Choroid plexus epithelial cell (primary cell): ENCODE data around the gene OR9A2.
A peak's percentile ranks its signal among the peaks of the same experiment; 100 is the strongest.

ENCODE experiments used
- DNase-seq: peaks from one replicate; pipeline ENCODE4 v3.0.0-alpha.2; 2010; ENCODE audit warnings: low read depth
- H3K4me3 ChIP-seq: 2 replicates; pipeline ENCODE4 v1.5.1; 2011; ENCODE audit warnings: low read depth, mild to moderate bottlenecking, control low read depth, low read length, moderate library complexity
- TF ChIP-seq, protein P1 (sequence below): conservative IDR thresholded peaks from 2 replicates; pipeline ENCODE4 v1.5.1; 2011; ENCODE audit warnings: low read depth, mild to moderate bottlenecking, control low read depth, inconsistent platforms, low read length, moderate library complexity

OR9A2 gene

DNA sequence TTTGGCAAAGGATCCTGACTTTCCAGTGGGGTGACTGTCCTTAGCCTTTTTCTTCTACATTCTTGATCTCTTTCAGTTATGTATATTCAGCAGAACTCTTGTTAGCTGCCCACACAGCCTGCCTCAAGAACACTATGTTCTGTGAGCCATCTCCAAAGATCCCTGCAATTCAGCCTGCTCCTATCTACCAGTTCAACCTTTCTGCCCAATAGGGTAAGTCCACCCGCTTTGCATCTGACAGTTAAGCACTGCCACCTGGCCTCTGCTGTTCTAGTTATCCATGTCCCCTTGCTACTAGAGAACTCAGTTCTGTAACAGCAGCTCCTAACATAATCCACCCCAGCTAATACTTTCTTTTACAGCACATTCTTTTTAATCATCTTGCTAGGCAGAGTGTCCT, 13.5 kb downstream of the OR9A2 start:
- peak; percentile 36 for DNase-seq
- TF ChIP-seq, protein P1, sequence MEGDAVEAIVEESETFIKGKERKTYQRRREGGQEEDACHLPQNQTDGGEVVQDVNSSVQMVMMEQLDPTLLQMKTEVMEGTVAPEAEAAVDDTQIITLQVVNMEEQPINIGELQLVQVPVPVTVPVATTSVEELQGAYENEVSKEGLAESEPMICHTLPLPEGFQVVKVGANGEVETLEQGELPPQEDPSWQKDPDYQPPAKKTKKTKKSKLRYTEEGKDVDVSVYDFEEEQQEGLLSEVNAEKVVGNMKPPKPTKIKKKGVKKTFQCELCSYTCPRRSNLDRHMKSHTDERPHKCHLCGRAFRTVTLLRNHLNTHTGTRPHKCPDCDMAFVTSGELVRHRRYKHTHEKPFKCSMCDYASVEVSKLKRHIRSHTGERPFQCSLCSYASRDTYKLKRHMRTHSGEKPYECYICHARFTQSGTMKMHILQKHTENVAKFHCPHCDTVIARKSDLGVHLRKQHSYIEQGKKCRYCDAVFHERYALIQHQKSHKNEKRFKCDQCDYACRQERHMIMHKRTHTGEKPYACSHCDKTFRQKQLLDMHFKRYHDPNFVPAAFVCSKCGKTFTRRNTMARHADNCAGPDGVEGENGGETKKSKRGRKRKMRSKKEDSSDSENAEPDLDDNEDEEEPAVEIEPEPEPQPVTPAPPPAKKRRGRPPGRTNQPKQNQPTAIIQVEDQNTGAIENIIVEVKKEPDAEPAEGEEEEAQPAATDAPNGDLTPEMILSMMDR, result no peak
- H3K4me3 ChIP-seq, result no peak overlapping the region

DNA sequence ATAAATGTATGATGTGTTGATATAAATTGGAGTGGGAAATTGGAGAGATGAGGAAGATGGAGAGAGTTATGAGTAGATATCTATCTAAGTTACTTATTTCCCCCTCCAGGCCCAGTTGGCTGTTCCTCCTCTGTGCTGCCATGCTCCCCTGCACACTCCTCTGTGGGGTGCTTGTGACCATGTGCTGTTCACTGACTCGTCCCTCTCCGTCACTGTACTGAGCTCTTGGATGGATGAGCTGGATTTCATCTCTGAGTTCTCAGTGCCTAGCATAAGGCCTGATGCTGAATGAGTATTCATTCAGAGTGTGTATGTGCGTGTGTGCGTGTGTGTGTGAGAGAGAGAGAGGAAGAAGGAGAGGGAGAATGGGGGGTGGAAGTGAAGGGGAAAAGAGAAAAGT, 14.5 kb downstream of the OR9A2 start:
- TF ChIP-seq, protein P1, result no peak
- no peak for DNase-seq
- no peak overlapping the region for H3K4me3 ChIP-seq

DNA sequence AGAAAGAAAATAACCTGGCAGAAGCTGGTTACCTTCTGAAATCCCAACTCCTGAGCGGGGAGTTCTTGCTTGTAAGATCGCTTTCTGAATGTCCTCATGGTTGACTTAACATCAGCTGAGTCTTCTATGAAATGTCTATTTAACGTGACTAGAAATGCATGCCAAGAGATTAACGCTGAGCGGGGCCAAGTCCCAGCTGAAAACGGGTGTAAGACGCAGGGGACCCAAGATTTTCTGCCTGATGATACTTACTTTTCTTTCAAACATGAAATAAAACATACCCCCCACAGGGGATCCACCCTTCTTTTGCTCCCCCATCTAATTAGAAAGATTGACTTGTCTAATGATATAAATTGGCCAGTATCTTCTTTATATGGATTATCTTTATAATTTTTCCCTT, 14.9 kb downstream of the OR9A2 start:
- no peak for DNase-seq
- no peak overlapping the region for H3K4me3 ChIP-seq
- TF ChIP-seq, protein P1, result no peak

DNA sequence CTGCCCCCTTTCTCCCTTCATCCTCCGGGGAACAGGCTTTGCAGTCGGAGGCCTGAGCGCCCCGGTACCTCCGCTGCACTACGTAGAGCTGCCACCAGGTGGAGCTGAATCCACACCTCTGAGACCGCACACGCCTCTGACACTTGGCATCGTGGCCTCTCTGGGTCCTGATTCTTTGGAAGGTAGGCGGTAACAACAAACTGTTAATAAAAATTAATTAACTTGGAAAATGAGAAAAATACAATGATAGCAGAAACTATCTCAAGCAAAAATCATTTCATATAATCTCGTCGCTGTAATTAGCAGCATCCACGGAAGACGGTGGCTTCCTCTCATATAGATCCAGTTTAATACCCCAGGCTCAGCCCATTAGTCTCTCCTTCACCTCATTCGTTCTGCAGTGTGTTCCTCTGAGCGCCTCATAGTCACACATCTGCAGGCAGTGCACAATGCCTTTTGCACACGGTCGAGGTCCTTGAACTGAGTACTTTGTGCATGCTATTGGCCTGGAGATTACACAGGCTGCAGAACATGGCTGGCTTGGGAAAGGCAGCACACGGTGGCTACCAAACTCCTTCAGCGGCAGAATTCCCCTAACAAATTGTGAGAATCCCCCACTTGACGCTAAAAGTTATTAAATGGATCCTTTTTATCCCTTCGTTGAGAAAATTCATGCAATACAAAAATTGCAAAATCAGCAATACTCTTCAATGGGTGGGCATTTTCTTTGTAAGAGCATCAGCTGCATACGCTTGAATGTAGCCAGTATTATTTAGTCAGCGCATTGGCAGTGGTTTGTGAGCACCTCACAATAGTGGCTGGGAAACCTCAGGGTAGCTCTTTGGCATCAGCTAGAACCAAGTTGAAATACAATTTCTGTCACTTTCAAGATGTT, 18.7 kb downstream of the OR9A2 start:
- no peak overlapping the region for H3K4me3 ChIP-seq
- TF ChIP-seq, protein P1, result peak; percentile 98
- DNase-seq, result peak; percentile 77

DNA sequence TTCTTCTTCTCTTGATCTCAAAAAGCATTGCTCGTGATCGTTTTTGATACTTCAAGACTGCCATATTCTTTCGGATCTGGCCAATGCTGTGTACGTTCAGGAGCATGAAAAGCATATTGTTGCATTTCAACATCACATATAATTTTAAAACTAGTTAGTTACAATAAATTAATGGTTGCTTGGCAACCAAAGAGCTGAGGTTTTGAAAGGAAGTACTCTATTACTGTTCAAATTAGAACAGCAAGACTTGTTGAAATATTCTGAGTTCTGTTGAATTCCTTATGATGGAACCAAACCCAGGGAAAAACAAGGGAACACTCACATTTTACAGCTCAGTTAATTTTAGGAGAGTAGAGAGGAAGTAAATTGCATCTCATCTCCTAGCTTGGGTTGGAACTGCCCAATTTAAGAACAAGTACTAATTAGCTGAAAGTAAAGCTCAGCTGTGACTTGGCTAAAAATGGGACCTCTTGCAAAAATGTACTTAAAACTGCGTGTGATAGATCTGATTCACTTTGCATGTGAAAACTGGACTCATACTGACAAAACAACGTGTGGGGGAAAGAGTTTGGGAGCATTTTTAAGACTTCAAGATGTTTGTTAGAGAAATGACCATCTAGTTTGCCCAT, 21.2 kb downstream of the OR9A2 start:
- DNase-seq, result no peak
- no peak overlapping the region for H3K4me3 ChIP-seq
- TF ChIP-seq, protein P1, result no peak

DNA sequence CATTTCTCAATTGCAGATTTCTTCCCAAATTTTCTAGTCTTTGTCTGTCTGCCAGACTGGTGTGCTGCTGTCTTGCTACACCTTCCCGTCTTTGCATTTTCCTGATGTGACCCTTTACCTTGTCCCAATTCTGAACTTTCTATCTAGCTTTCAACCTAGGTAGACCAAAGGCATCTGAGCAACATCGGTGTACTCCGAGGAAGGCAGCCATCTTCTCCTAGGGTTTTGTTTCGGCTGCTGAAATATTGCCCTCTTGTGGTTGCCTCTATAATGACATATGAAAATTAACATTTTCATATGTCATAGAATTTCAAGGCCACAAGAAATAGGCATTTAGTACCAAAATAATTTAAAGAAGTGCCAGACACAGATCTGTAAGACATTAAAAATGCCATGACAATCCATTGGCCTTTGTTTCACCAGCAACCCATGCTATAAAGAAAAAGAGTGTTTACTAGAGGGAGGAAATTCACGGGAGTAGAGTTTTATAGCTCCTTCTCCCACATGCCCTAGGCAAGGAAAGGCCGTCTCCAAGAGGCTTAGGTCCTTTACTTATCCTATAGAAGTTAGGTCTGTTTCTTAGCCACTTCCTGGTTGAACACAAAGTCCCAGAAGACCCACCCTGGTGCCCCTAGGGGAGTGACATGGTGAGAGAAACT, 23.4 kb downstream of the OR9A2 start:
- peak overlapping the region; percentile 45 for H3K4me3 ChIP-seq
- TF ChIP-seq, protein P1, result peak; percentile 78
- peak; percentile 70 for DNase-seq
